HG03060 (cell line): ENCODE results near the gene CLDN20.
A peak's percentile ranks its signal among the peaks of the same experiment; 100 is the strongest.
"Not testable (repeated sequence)": the region's sequence is repeated elsewhere in the genome, so short reads cannot be mapped to it uniquely, and the experiment has no call there.

Experiments used
- ATAC-seq: cut with Tn5 transposase; IDR thresholded peaks from one replicate; pipeline ENCODE4 v1.9.1; 2021; ENCODE audit warnings: low read depth, moderate number of reproducible peaks; ENCODE audit not compliant: unreplicated experiment

The CLDN20 gene

GRCh38 chr6:155309150-155309549 is 45.3 kb downstream of the CLDN20 start:
- no peak for ATAC-seq

- ATAC-seq, result no peak
These were observed 46.8 kb downstream of the CLDN20 start for GRCh38 chr6:155310596-155310995.

GRCh38 chr6:155311086-155311485 is 47.3 kb downstream of the CLDN20 start:
- no peak for ATAC-seq

- no peak for ATAC-seq
These were observed 47.8 kb downstream of the CLDN20 start for GRCh38 chr6:155311583-155311982.

- not testable (repeated sequence) for ATAC-seq
These were observed 49.1 kb downstream of the CLDN20 start for GRCh38 chr6:155312950-155313349.

- no peak for ATAC-seq
These were observed 49.8 kb downstream of the CLDN20 start for GRCh38 chr6:155313602-155314091.

- peak; percentile 81 for ATAC-seq
These were observed 50.4 kb downstream of the CLDN20 start, which contains the start of gene TFB1M for GRCh38 chr6:155314092-155314772. Gene TFB1M, minus strand, starts transcription at chr6:155314484. Its CDS starts 56 bp downstream, at chr6:155314428.

- peak; percentile 60 for ATAC-seq
These were observed 51.1 kb downstream of the CLDN20 start for GRCh38 chr6:155314773-155315515.

GRCh38 chr6:155315516-155315871 is 51.7 kb downstream of the CLDN20 start:
- no peak for ATAC-seq

- ATAC-seq, result no peak
These were observed 52.6 kb downstream of the CLDN20 start for GRCh38 chr6:155316419-155316818.

- ATAC-seq, result no peak
These were observed 53.4 kb downstream of the CLDN20 start for GRCh38 chr6:155317186-155317585.

GRCh38 chr6:155319902-155320301 is 56.1 kb downstream of the CLDN20 start:
- ATAC-seq, result no peak

GRCh38 chr6:155324172-155324571 is 60.4 kb downstream of the CLDN20 start:
- no peak for ATAC-seq

- ATAC-seq, result no peak
These were observed 61.2 kb downstream of the CLDN20 start for GRCh38 chr6:155324993-155325392.

- ATAC-seq, result no peak
These were observed 62.1 kb downstream of the CLDN20 start for GRCh38 chr6:155325700-155326516.
